ENCODE data around the gene GBP4.
"Not testable (repeated sequence)": the region's sequence is repeated elsewhere in the genome, so short reads cannot be mapped to it uniquely, and the experiment has no call there.

The GBP4 gene

GRCh38 chr1:89198491-89199072, at the start of gene GBP4:
Gene GBP4, minus strand, starts transcription at chr1:89198942. Its CDS starts 108 bp downstream, at chr1:89198834.
- peak; percentile 19 to 29 for DNase-seq (ENCODE audit: low read depth in 2 of 2)

GRCh38 chr1:89243046-89243445, 44.3 kb upstream of the GBP4 start:
- no peak for DNase-seq (ENCODE audit: low read depth in 2 of 2)

- no peak for DNase-seq (ENCODE audit: low read depth in 2 of 2)
Observed at GRCh38 chr1:89221341-89221740, 22.6 kb upstream of the GBP4 start.

GRCh38 chr1:89219851-89220250, 21.1 kb upstream of the GBP4 start:
- DNase-seq (ENCODE audit: low read depth in 2 of 2): not testable (repeated sequence)

GRCh38 chr1:89218941-89219340, 20.2 kb upstream of the GBP4 start:
- not testable (repeated sequence) for DNase-seq (ENCODE audit: low read depth in 2 of 2)

GRCh38 chr1:89213347-89213746, 14.6 kb upstream of the GBP4 start:
- DNase-seq (ENCODE audit: low read depth in 2 of 2): no peak

- DNase-seq (ENCODE audit: low read depth in 2 of 2): no peak
Observed at GRCh38 chr1:89211035-89211634, 12.4 kb upstream of the GBP4 start.

GRCh38 chr1:89206373-89206772, 7.6 kb upstream of the GBP4 start:
- DNase-seq (ENCODE audit: low read depth in 2 of 2): no peak

- no peak for DNase-seq (ENCODE audit: low read depth in 2 of 2)
Observed at GRCh38 chr1:89203166-89203565, 4.4 kb upstream of the GBP4 start.

- no peak for DNase-seq (ENCODE audit: low read depth in 2 of 2)
Observed at GRCh38 chr1:89201106-89201794, 2.5 kb upstream of the GBP4 start.

- DNase-seq (ENCODE audit: low read depth in 2 of 2): no peak
Observed at GRCh38 chr1:89200663-89201062, 1.9 kb upstream of the GBP4 start.

- DNase-seq (ENCODE audit: low read depth in 2 of 2): no peak
Observed at GRCh38 chr1:89199525-89200031, 836 bp upstream of the GBP4 start.

- DNase-seq (ENCODE audit: low read depth in 2 of 2): no peak
Observed at GRCh38 chr1:89198081-89198480, 661 bp downstream of the GBP4 start.

- DNase-seq (ENCODE audit: low read depth in 2 of 2): no peak
Observed at GRCh38 chr1:89195476-89195875, 3.3 kb downstream of the GBP4 start.

GRCh38 chr1:89191314-89191713, 7.4 kb downstream of the GBP4 start:
- DNase-seq (ENCODE audit: low read depth in 2 of 2): no peak

GRCh38 chr1:89190017-89190416, 8.7 kb downstream of the GBP4 start:
- DNase-seq (ENCODE audit: low read depth in 2 of 2): no peak

- DNase-seq (ENCODE audit: low read depth in 2 of 2): no peak
Observed at GRCh38 chr1:89179343-89179742, 19.4 kb downstream of the GBP4 start.

GRCh38 chr1:89176971-89177370, 21.8 kb downstream of the GBP4 start:
- DNase-seq (ENCODE audit: low read depth in 2 of 2): no peak

GRCh38 chr1:89175601-89176256, 23.0 kb downstream of the GBP4 start, which contains the start of gene GBP7:
Gene GBP7, minus strand, starts transcription at chr1:89176003. Its CDS starts 4,068 bp downstream, at chr1:89171935.
- no peak for DNase-seq (ENCODE audit: low read depth in 2 of 2)

- DNase-seq (ENCODE audit: low read depth in 2 of 2): no peak
Observed at GRCh38 chr1:89174491-89174890, 24.3 kb downstream of the GBP4 start.

GRCh38 chr1:89172468-89173143, 26.1 kb downstream of the GBP4 start:
- DNase-seq (ENCODE audit: low read depth in 2 of 2): no peak

- no peak for DNase-seq (ENCODE audit: low read depth in 2 of 2)
Observed at GRCh38 chr1:89171067-89171438, 27.7 kb downstream of the GBP4 start.

All from stimulated activated CD4-positive, alpha-beta T cell treated with anti-CD3 and anti-CD28 coated beads, Interleukin-12 subunit alpha, Interleukin-12 subunit beta, amount 100 ng/mL, for 24 hours (primary cell).